Pancreas (tissue), 10 donors: ENCODE data around the gene INCENP. TPM values are rescaled to one million over a fixed set of nuclear protein-coding genes. Genes with fewer than 3 reads are reported as not detected.

Experiments used
- ATAC-seq, 4 donors: fragments of 200-7000 bp; cut with Tn5 transposase; one replicate each; pipeline versions ENCODE4 v1.8.0 to v1.9.1; 2020; ENCODE audit warnings: mild to moderate bottlenecking in 4 of 4, moderate library complexity in 4 of 4
- DNase-seq, 6 donors: peaks; one replicate each; pipeline ENCODE4 v3.0.0-alpha.2; 2020
- FAIRE-seq: peaks from 2 replicates; lab custom pipeline; 2012; peaks lifted over from hg19 to GRCh38; lab: Jason Lieb, UNC
- H3K27ac ChIP-seq, 4 donors: fragments of 200-600 bp; sonication (generic); 1 replicate in 3 of 4; 2 replicates in 1 of 4; pipeline versions ENCODE4 v1.5.0 to v1.8.0; 2020
- H3K27me3 ChIP-seq, 4 donors: fragments of 200-600 bp; one replicate each; pipeline ENCODE4 v1.8.0; 2021
- H3K36me3 ChIP-seq, 3 donors: fragments of 200-600 bp; sonication (generic) in 1 of 3; one replicate each; pipeline versions ENCODE4 v1.5.0 to v1.8.0; 2020 to 2021
- H3K4me1 ChIP-seq, 3 donors: fragments of 200-600 bp; one replicate each; pipeline ENCODE4 v1.8.0; 2021
- H3K4me3 ChIP-seq, 4 donors: fragments of 200-600 bp; sonication (generic) in 2 of 4; one replicate each; pipeline versions ENCODE4 v1.5.0 to v1.8.0; 2020 to 2021
- H3K9me3 ChIP-seq, 4 donors: fragments of 200-600 bp; one replicate each; pipeline ENCODE4 v1.8.0; 2021
- CTCF ChIP-seq, 4 donors: fragments of 200-600 bp; sonication (generic) in 3 of 4; IDR thresholded peaks; one replicate each; pipeline versions ENCODE4 v1.5.0 to v1.8.0; 2021; ENCODE audit warnings: antibody characterized with exemption in 4 of 4
- WGBS, 2 donors: extraction: QIAGEN DNeasy Blood & Tissue Kit; methylation state at CpG; one replicate each; pipeline ENCODE4 v1.1.7; 2013; 5-methylcytosine and 5-hydroxymethylcytosine counted together
- intact Hi-C, 3 donors: fragments of 100-400 bp; cut with DNase I; formaldehyde crosslinking; loops; one replicate each; pipeline versions ENCODE4 v1.11.1 to v1.14.2; 2022
- polyA plus RNA-seq, 2 donors: library from polyadenylated mRNA; stranded (reverse); fragments of 200-250 nt; gene quantifications; one replicate each; pipeline ENCODE4 v1.2.3, GENCODE V29; 2013
- total RNA-seq, 6 donors: library from RNA; stranded (reverse); fragmentation: NEBNext Ultra II Directional in 4 of 6; extraction: Animal tissue kit (Norgen Biotek cat#: 25700) in 4 of 6; gene quantifications; one replicate each; pipeline versions ENCODE4 v1.2.1 to v1.2.4, GENCODE V29; 2021 to 2023
- donor health status: healthy with polysubstance abuse.
- donor health status: DM: no; HTN: no; CAD: no; lungs with moderate emphysema.
- donor health status: DM: no; HTN: no; CAD: no.
- donor health status: control.
- donor health status: control.
- donor health status: Bipolar disorder and iron deficiency.
- donor health status: DM: yes; HTN: yes; CAD: no.
- donor health status: DM: no; HTN: no; CAD: no.
- donor health status: DM: no; HTN: no; CAD: no.
- donor health status: DM: yes; HTN: yes; CAD: no.

INCENP gene
- total and polyA plus RNA-seq, 8 donors, result 3.7 to 15.0 (median 7.0) TPM

GRCh38 chr11:62108971-62109404 is 14.8 kb upstream of the INCENP start:
- Histone ChIP-seq H3K27me3 (no peaks in the 10 kb centered on the region), H3K4me1 (peaks cover 0 to 5% (median 0%) of the 10 kb centered on the region in 3 donors), H3K36me3 (no peaks in the 10 kb centered on the region), H3K4me3 (no peak overlapping the region), H3K9me3 (no peaks in the 10 kb centered on the region), H3K27ac (no peak overlapping the region)
- 55 to 63% methylated on average over 6 of the region's 6 CpGs for WGBS, 2 donors
- intact Hi-C loops, result loop anchor here in 1 of 3 donors (5.0 kb wide), 1 partner anchor 307 kb away; no protein-coding TSS in a partner anchor
- ATAC-seq, result no peak
- no peak for FAIRE-seq
- no peak for TF ChIP-seq CTCF (IDR thresholded peaks at IDR 0.05)
- DNase-seq, result no peak

GRCh38 chr11:62115085-62115694 is 8.6 kb upstream of the INCENP start:
- intact Hi-C loops, result loop anchor here in 1 of 3 donors (10.0 kb wide), 1 partner anchor 310 kb away; no protein-coding TSS in a partner anchor
- Histone ChIP-seq H3K27me3 (no peaks in the 10 kb centered on the region), H3K36me3 (no peaks in the 10 kb centered on the region), H3K27ac (no peak overlapping the region), H3K9me3 (no peaks in the 10 kb centered on the region), H3K4me1 (no peaks in the 10 kb centered on the region), H3K4me3 (no peak overlapping the region)
- FAIRE-seq (no peak), DNase-seq (no peak), ATAC-seq (no peak)
- WGBS, 2 donors, result 58 to 60% methylated on average over 5 of the region's 5 CpGs
- TF ChIP-seq CTCF (IDR thresholded peaks at IDR 0.05), result no peak

- Histone ChIP-seq H3K36me3 (no peaks in the 10 kb centered on the region), H3K4me1 (no peaks in the 10 kb centered on the region), H3K27ac (no peak overlapping the region), H3K27me3 (no peaks in the 10 kb centered on the region), H3K9me3 (no peaks in the 10 kb centered on the region), H3K4me3 (no peak overlapping the region)
- no peak for ATAC-seq
- FAIRE-seq, result no peak
- 47 to 49% methylated on average over 2 of the region's 2 CpGs for WGBS, 2 donors
- no peak for DNase-seq
- intact Hi-C loops, result loop anchor here in 1 of 3 donors (10.0 kb wide), 1 partner anchor 312 kb away; no protein-coding TSS in a partner anchor
- no peak for TF ChIP-seq CTCF (IDR thresholded peaks at IDR 0.05)
Measured at GRCh38 chr11:62116451-62116850, 7.4 kb upstream of the INCENP start.

- Histone ChIP-seq H3K27ac (no peak overlapping the region), H3K36me3 (no peaks in the 10 kb centered on the region), H3K9me3 (no peaks in the 10 kb centered on the region), H3K4me1 (peaks cover 0 to under 1% (median 0%) of the 10 kb centered on the region in 3 donors), H3K27me3 (no peaks in the 10 kb centered on the region), H3K4me3 (no peak overlapping the region)
- DNase-seq, result no peak
- ATAC-seq, result no peak
- WGBS, 2 donors, result 68 to 73% methylated on average over 3 of the region's 3 CpGs
- no peak for TF ChIP-seq CTCF (IDR thresholded peaks at IDR 0.05)
- no peak for FAIRE-seq
- intact Hi-C loops, result loop anchor here in 1 of 3 donors (10.0 kb wide), 1 partner anchor 315 kb away; no protein-coding TSS in a partner anchor
Measured at GRCh38 chr11:62119569-62119968, 4.2 kb upstream of the INCENP start.

- H3K9me3 ChIP-seq, result no peaks in the 10 kb centered on the region
- H3K4me1 ChIP-seq, result peaks cover 0 to 5% (median 2%) of the 10 kb centered on the region in 3 donors
- intact Hi-C loops, result no loop called here
- no peaks in the 10 kb centered on the region for H3K27me3 ChIP-seq
- WGBS, 2 donors, result 65 to 67% methylated on average over 4 of the region's 4 CpGs
- ATAC-seq (no peak), DNase-seq (no peak), FAIRE-seq (no peak)
- no peak overlapping the region for H3K27ac ChIP-seq
- no peaks in the 10 kb centered on the region for H3K36me3 ChIP-seq
- TF ChIP-seq CTCF (IDR thresholded peaks at IDR 0.05), result no peak
- no peak overlapping the region for H3K4me3 ChIP-seq
Measured at GRCh38 chr11:62120001-62120400, 3.8 kb upstream of the INCENP start.
